GM19328 (cell line): ENCODE measurements around the gene TMEM62.
"Not testable (repeated sequence)": the region's sequence is repeated elsewhere in the genome, so short reads cannot be mapped to it uniquely, and the experiment has no call there.

Experiments used
- ATAC-seq: cut with Tn5 transposase; IDR thresholded peaks from one replicate; pipeline ENCODE4 v1.9.1; 2021; ENCODE audit warnings: mild to moderate bottlenecking, moderate library complexity; ENCODE audit not compliant: unreplicated experiment

Gene TMEM62

DNA sequence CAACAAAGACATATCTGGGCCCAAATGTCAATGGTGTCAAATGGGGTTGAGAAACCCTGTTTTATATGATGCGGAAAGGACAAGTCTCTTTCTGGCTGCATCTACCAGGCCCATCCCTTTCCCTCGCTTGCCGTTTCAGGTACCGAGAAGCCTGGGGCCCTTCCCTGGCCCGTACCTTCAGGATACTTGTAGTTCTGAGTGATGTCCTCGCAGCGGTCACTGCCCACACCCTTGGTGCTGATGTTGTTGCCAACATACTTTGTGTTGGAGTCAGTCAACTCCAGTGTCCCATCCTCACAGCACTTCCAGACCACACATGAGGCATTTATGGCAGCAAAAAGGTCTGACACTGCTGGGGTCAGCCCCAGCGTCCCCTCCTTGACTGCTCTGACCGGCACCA, 73.6 kb downstream of the TMEM62 start:
- no peak for ATAC-seq

DNA sequence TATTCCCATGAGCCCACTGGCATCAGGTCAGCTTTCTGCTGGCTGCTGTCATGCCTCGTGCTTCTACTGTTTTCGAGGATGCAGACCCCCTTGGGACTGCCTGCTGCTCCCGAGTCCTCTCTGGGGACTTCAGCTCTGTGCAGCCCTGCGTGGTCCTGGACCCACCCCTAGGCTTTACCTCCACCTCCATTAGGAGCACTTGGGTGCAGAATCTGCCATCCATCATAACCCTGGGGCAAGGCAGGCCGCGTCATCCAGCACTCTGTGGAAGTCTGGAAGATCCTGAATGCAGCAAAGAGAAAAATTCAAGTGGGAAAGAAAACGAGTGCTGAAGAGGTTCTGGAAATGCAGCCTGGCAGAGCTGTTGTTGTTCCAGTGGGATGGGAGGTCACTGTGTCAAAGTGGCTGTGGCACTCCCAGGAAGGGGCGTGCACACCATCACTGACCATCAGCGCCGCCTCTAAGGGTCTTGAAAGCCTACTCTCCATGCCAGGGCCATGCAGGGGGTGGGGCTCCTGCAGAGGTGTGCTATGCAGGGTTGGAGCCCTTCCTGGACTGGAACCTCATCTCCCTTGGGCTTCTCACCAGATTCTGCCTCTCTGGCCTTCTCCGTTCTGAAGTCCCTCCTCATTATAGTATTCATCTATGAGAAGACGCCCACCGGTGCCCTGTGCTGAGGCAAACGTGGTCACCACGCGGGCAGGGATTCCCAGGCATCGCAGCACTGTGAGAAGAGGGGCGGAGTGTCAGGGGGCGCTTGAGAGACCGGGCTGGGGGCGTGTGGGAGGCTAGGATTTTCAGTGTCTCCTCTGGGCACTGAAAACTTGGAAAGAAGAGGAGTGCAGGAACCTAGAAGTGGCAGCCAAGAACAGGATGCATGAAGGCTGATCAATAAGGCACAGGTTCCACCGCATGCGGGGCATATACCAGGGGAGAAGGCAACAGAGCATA, 74.9 kb downstream of the TMEM62 start:
- ATAC-seq = no peak

DNA sequence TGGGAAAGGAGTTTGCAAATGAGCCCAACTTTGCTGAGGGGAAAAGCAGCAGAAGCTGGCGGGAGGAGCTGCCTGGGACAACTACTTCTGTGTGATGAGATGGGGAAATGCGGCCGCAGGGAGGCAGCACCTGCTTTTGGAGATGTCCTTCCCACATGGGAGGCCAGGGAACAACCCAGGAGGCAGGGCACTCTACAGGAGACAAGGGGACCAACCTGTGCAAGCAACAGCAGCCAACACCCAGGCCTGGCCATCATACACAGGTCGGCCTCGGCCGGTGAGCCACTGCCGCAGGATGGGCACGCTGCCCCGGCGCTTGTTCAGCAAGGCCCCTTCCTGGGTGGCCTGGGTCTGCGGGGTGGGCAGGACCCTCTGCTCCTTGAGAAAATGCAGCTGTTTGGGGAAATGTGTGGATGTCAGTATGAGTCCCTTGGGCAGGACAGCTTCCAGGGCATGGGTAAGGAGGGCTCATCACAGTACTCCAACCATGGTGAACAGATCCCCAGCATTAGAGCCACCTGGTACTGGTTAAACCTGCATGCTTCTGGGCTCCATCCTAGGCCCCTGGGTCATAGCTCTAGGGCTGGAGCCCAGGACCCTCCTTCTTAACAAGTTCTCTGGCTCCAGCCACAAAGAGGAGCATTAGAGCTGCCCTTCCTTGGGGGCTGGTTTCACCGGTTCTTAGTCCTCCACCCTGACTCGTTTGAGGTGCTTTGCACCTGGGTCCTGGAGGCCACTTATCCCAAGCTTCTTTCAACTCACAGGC, 75.9 kb downstream of the TMEM62 start:
- no peak for ATAC-seq

DNA sequence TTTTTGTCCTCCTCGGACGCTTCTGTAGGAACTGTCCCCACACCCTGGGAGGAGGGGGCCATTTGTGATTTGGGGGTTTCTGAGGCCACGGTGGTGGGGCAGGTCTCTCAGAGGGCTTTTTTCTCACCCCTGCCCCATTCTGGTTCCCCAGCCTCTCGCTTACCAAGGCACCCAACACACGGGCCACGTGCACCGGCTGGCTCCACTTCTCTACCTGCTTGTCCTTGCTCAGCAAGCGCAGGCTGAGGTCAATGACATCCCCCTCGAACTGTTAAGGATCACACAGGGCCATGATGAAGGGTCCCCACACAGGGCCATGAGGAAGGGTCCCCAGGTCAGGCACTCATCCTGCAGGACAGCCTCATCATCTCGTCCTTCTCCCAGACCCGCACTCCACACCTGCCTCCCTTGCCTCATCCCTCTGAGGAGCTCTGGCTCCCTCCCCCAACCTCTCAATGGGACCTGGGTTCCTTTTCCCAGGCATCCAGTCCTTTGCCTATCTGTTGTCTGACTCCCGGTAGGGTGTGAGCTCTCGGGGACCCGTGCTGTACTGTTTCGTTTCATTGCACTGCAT, 76.9 kb downstream of the TMEM62 start:
- no peak for ATAC-seq

DNA sequence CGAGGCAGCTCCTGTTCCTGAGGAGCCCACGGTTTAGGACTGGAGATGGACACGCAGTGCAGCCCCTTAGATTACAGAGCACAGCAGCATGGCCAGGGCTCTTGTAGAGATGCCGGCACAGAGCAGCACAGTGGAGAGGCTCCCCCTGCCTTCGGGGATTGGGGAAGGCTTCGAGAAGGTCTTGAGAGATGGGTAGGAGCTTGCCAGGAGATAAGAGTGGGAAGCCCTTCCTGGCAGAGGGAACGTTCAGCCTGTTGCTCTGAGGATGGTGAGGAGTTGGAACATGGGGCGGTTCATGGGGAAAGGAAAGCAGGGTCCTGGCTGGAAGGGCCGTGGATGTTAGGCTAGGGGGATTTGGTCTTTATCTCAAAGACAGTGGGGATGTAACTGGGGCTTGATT, 77.4 kb downstream of the TMEM62 start:
- no peak for ATAC-seq

DNA sequence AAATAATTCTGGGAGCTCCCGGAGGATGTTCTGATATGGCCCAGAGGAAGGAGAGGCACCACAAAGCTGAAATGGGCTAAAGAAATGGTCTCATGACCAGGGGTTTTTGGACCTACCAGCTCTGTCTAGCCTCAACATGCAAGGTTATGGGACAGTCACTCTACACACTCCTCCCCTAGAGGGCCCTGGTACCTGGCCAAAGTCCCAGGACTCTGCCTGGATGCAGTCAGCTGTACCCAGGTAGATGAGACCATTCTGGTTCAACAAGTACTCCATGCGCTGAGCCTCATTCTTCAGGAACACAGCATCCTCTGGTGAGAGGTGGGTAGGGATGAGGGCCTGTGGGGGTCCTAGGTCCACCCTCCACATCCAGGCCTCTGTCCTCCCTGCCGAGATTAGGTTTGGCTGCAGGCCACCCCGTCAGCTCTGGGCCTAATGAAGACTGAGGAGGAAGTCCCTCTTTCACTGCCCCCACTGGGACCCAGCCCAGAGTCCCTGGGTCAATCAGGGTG, 77.9 kb downstream of the TMEM62 start:
- no peak for ATAC-seq

DNA sequence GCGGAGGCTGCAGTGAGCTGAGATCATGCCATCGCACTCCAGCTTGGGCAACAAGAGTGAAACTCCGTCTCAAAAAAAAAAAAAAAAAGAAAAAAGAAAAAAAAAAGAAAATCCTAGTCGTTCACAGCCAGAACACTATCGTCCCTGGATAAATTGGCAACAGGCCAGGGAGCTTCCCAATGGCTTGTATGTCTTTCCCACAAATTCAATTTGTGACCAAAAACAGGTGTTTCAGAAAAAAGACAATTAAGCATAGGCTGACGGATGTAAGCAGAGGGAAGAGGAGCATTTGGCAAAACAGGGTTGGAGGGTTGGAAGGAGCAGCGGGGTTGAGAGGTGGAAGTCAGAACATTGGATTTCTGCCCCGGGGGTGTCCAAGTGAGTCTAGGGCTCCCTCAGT, 78.9 kb downstream of the TMEM62 start:
- no peak for ATAC-seq

DNA sequence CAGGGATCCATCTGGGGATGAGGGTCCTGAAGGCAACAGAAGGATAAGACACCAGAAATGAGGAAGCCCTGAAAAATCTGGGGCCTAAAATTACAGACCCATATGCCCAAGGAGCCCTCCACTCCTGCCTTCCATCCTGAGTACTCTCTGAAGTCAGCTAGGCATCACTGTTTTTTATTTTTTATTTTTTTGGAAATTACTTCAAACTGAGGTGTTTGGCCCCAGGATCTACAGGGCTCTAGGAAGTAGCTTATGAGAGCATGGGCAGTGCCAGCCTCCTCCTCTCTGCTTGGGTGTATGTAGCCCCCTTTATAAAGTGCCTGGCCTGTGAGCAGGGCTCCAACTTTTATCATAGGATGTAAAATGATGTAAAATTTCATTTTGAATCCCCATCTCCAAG, 79.6 kb downstream of the TMEM62 start:
- ATAC-seq = no peak

DNA sequence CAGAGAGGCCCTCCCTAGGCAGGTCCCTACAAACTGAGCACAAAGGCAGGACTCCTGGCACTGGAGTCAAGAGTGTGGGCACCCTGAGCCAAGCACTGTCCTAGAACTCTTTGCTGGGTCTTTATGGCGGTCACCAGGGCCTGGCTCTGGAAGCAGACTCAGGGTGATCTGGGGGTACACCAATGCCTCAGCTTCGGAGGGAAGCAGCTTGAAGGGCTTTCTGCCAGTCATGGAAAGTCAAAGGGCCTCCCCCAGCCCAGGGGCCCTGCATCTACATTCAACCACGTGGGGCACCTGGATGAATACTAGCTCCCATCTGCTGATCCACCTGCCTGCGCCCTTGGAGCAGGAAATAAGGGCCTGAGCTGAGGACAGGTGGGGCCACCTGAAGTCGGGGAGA, 80.1 kb downstream of the TMEM62 start:
- no peak for ATAC-seq

DNA sequence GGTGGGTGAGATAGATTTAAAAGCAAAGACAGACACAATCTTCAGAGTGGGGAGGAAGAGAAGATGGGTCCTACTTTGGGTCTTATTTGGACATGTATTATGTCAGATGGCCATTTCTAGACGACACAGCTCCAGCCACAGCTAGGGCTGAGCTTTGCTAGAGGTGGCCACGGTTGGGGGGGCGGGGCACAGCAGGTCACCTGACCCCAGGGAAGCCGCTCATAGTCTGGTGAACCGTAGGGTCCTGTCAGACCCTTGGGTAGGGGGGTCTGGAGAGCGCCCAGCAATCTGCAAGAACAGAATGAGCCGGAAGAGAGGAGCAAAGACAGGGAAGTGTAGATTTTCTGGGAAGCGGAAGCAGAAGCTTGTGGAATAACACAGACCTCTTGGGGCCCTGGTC, 80.8 kb downstream of the TMEM62 start:
- ATAC-seq = no peak

DNA sequence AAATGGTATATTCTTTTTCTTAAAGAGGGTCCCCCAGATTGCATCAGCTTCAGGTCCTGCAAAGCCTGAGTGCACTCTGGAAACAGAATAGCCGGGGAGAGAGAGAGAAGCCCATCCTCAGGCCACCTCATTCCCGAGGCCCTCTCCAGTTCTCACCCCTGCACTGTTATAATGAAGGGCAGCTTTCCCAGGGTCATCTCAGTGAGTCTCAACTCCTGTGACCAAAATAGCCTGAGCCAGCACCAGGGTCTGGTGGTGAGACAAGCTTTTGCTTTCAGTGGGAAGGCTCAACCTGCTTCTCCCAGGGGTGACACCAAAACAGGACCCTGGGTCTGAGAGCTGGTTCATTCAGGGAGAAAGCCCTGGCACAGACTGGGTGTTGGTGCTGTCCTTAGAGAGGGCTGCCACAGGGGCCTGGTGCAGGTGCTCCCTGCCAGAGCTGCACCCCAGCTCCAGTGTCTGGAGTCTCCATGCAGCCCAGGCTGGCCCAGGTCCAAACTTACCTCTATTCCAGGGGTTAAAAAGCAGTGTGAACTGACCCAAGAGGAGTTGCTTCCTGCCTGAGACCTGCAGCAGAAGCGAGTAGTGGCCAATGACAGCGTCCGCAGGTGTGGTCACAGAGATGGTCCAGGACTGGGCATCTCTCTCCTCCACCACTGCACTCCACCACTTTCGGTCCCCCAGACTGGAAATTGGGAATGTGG, 81.4 kb downstream of the TMEM62 start:
- ATAC-seq = no peak

DNA sequence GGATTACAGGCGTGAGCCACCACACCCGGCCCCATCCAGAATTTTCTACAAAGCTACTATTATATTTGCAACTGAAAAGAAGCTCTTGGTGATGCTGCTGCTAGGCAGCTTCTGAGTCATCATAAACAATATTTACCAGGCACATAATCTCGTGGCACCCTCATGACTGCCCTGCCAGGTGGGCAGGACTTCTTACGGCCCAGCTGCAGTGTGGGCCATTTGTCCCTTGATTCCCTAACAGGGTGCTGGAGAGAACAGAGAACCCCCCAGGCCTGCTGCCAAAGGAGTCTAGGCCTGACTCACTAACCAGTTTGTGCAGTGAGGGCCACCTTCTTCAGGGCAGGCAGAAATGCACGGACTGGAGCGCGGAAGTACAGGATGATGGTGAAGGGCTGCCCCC, 82.6 kb downstream of the TMEM62 start:
- no peak for ATAC-seq

DNA sequence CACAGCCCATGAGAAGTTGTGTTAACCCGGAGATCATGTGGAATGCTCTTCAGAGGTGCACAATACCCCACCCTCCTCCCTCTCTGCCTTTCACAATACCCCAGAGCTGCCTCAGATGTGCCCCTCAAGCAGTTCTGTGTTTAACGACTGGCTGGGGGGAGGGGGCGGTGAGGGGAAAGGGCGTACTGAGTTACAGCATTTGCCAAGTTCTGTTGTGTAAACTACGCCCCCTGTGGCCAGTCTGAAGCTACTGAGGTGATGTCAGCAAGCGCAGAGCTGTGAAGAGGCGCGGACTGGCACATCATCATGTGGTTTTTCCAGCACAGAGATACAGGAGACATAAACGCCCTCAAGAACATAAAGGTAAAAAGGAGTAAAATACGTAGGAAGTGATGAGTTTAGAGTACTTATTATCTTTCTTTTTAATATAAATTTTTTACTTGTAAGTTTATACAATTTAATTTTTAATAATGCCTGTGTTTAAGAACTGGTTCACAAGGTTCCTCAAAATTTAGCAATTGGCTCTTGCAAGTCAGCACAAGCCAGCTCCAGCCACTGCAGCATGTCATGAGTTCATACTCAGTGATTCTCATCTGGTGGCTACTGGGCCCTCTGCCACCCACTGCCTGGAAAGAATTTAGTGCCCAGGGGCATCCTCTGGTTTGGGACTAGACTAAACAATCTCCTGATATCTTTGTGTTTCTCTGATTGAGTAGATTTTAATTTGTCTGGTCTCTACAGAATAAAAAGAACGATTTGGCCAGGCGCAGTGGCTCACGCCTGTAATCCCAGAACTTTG, 85.7 kb downstream of the TMEM62 start:
- ATAC-seq = no peak

DNA sequence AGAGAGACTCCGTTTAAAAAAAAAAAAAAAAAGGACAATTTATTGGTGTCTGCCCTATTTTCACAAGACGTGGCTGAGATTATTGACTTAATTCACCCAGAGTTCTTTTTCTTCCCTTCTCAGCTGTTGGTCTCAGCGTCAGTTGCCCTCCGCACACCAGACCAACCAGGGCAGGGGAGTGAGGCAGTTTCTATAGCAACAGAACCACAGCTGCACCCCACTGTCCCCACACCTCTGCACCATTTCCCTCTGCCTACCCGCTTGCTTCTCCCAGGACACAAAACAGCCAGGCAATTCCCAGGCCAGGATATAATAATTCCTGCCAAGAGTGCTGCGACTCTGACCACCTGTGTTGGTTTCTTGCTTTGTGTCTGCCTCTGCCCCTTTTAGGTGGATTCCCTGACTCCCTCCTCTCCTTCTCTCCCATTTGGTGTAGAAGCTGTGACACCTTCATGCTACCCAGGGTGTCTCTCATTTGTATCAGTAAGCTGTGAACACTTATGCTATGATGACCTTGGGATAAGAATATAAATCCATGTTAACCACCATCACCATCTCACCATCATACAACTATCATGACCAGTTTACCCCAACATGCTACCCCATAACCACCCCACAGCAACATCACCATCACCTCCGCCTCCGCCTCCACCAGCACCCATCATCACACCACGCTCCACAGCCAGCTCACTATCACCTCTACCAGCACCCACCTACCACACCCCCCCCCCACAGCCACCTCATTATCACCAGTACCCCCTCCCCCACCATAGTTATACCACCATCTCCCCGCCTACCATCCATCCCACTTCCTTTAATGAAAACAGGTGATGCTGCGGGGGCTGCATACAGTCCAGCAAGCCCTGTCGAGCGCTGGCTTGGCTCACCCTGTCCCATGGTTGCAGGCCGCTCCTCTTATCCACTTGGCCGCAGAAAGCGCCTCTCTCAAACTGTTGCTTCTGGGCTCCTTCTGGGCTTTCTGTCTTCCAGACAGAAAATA, 86.8 kb downstream of the TMEM62 start:
- ATAC-seq = no peak

DNA sequence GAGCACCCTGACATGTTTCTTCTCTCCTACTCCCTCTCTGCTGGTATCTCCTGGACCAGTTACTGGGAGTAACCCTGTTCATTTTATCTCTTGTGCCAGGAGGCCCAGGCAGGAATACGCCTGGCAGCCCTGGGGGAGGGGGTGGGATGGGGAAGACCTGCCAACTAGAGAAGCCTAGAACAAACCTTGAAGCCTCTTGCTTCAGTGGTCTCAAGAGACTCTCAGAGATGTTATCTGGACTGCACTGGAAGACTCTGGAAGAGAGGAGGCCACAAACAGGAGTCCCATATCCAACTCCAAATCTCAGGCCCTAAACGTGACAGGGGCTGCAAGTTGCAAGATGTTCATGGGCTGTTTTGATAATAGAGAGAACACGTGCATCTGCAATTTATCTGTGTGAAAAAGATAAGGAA, 87.6 kb downstream of the TMEM62 start, which contains the start of gene EPB42:
Gene EPB42 (minus strand): TSS at position 28 of the 413 bp plus-strand sequence. CDS start 193 bp downstream, outside the sequence.
- ATAC-seq = no peak

DNA sequence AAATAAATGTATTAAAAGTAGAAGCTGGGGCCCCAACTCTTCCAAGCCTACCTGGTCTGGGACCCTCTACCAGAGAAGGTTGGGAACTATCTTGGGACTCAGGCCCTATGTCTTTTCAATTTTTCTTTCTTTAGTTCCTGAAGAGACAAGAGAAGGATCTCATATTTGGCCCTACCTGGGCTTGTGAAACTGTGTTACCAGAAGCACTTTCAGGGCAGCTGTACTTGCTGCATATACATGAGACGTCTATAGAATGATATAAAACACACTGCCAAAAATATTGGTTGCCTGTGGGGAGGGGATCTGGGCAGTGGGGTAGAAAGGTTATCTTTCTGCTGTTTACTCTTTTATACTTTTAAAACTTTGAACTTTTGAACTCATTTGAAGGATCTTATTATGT, 88.0 kb downstream of the TMEM62 start:
- no peak for ATAC-seq

DNA sequence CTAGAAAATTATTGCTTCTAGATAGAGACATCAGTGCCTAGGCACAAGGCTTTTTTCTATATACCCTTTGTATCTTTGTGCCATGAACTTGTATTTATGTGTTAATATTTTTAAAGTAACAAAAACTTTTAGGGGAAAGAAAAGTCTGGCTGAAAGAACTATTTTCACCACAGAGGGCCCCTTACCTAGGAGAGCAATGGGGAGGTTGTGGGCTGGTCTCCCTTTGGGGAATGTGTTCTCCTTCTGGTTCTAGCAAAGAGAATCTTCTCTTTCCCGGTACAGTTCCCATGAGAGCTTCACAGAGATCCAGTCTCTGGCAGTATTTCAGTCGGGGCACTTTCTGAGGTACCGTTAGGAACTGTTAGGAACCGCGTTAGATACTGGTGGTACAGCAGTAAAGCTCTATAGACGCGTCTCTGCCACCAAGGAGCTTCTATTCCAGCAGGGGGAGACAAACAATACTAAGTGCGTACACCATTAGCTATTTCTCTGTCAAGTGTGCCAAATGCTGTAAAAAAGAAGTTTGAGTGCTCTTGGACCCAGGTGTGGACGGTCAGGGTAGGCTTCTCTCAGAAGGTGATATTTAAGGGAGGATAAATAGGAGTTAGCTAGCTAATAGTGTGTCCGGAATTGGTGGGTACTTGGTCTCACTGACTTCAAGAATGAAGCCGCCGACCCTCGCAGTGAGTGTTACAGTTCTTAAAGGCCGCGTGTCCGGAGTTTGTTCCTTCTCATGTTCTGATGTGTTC, 92.0 kb downstream of the TMEM62 start:
- no peak for ATAC-seq

DNA sequence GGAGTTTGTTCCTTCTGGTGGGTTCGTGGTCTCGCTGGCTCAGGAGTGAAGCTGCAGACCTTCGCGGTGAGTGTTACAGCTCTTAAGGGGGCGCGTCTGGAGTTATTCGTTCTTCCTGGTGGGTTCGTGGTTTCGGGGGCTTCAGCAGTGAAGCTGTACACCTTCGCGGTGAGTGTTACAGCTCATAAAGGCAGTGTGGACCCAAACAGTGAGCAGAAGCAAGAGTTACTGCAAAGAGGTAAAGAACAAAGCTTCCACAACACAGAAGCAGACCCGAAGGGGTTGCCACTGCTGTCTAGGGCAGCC, 92.5 kb downstream of the TMEM62 start:
- not testable (repeated sequence) for ATAC-seq
